Measurements from ENCODE around the gene JPH3.

Gene JPH3

GRCh38 chr16:87707097-87707496 is 104.8 kb downstream of the JPH3 start:
- DNase-seq (ENCODE audit: extremely low spot score): no peak
- ChIA-PET POLR2A (no interaction called here), CTCF (interaction anchor here (1.0 to 1.1 kb wide), 3 partner anchors 8 to 164 kb away, joined by 3 read pairs; no protein-coding TSS in a partner anchor)
- TF ChIP-seq, protein P1, sequence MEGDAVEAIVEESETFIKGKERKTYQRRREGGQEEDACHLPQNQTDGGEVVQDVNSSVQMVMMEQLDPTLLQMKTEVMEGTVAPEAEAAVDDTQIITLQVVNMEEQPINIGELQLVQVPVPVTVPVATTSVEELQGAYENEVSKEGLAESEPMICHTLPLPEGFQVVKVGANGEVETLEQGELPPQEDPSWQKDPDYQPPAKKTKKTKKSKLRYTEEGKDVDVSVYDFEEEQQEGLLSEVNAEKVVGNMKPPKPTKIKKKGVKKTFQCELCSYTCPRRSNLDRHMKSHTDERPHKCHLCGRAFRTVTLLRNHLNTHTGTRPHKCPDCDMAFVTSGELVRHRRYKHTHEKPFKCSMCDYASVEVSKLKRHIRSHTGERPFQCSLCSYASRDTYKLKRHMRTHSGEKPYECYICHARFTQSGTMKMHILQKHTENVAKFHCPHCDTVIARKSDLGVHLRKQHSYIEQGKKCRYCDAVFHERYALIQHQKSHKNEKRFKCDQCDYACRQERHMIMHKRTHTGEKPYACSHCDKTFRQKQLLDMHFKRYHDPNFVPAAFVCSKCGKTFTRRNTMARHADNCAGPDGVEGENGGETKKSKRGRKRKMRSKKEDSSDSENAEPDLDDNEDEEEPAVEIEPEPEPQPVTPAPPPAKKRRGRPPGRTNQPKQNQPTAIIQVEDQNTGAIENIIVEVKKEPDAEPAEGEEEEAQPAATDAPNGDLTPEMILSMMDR (IDR thresholded peaks at IDR 0.05; ENCODE audit: control extremely low read depth, extremely low read depth, low read depth, missing control alignments): no peak

GRCh38 chr16:87707714-87708580 is 105.6 kb downstream of the JPH3 start:
- DNase-seq (ENCODE audit: extremely low spot score): no peak
- POLR2A ChIA-PET: no interaction called here
- CTCF ChIA-PET: interaction anchor here (1.0 kb wide), 1 partner anchor 17 kb away, joined by 3 read pairs; no protein-coding TSS in a partner anchor
- TF ChIP-seq, protein P1 (IDR thresholded peaks at IDR 0.05; ENCODE audit: control extremely low read depth, extremely low read depth, low read depth, missing control alignments): no peak

DNA sequence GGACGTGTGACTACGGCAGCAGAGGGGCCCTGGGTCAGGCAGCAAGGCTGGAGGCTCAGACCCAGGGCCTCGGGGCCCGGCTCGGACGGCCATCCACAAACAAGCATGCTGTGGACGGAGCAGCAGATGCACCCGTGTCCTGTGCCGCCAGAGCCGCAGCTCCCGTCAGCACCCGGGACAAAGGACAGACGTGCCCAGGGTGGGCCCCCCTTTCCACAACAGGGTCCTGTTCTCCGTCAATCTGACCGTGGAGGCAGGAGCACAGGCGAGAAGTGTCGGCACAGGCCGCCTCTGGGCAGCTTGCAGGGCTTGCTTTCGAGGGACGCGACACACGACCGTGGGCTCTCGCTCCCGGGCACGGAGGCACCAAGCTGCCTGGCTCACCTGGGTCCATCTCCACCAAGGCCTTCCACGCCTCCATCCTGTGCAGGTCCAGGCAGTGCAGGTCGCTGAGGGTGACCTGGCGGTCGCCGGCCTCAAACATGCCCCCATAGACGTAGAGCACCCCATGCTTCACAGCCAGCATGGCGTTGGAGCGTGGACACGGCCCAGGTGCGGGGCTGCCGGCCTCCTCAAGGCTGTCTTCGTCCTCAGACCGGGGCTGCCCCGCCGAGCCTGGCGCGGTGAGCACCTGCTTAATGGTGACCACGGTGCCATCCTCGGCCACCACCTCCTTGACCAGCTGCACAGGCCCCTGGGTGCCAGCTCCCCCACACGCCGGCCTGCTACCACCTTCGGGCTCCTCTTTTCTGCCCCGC is 106.8 kb downstream of the JPH3 start:
- DNase-seq (ENCODE audit: extremely low spot score): no peak
- ChIA-PET CTCF (no interaction called here), POLR2A (no interaction called here)
- TF ChIP-seq, protein P1 (IDR thresholded peaks at IDR 0.05; ENCODE audit: control extremely low read depth, extremely low read depth, low read depth, missing control alignments): no peak

- DNase-seq (ENCODE audit: extremely low spot score): no peak
- CTCF ChIA-PET: interaction anchor here (1.3 to 2.1 kb wide), 3 partner anchors 8 to 12 kb away, joined by 3 to 10 read pairs (median 5); no protein-coding TSS in a partner anchor
- POLR2A ChIA-PET: no interaction called here
- TF ChIP-seq, protein P1 (IDR thresholded peaks at IDR 0.05; ENCODE audit: control extremely low read depth, extremely low read depth, low read depth, missing control alignments): no peak
Measured at GRCh38 chr16:87709677-87710076, 107.4 kb downstream of the JPH3 start.

- CTCF ChIA-PET: interaction anchor here (1.3 to 2.1 kb wide), 3 partner anchors 9 to 11 kb away, joined by 3 to 10 read pairs (median 5); no protein-coding TSS in a partner anchor
Measured at GRCh38 chr16:87710887-87711286, 108.6 kb downstream of the JPH3 start.

More at GRCh38 chr16:87710887-87711286, 108.6 kb downstream of the JPH3 start:
- no peak for DNase-seq (ENCODE audit: extremely low spot score)
- TF ChIP-seq, protein P1 (IDR thresholded peaks at IDR 0.05; ENCODE audit: control extremely low read depth, extremely low read depth, low read depth, missing control alignments): no peak
- POLR2A ChIA-PET: no interaction called here
